Measurements from ENCODE around the gene SEMA4D.

The SEMA4D gene

GRCh38 chr9:89461265-89461664 lies 36.6 kb downstream of the SEMA4D start:
- no peak overlapping the region for H3K4me3 ChIP-seq (ENCODE audit: low read depth, low read length)
- DNase-seq (ENCODE audit: low read depth) = no peak
- TF ChIP-seq CTCF (IDR thresholded peaks at IDR 0.05; ENCODE audit: insufficient read depth, low read depth, low read length, missing control alignments) = no peak

- no peak for TF ChIP-seq CTCF (IDR thresholded peaks at IDR 0.05; ENCODE audit: insufficient read depth, low read depth, low read length, missing control alignments)
- no peak overlapping the region for H3K4me3 ChIP-seq (ENCODE audit: low read depth, low read length)
- no peak for DNase-seq (ENCODE audit: low read depth)
These were observed 37.4 kb downstream of the SEMA4D start for GRCh38 chr9:89460551-89460950.

GRCh38 chr9:89458768-89459496 lies 39.0 kb downstream of the SEMA4D start:
- no peak for TF ChIP-seq CTCF (IDR thresholded peaks at IDR 0.05; ENCODE audit: insufficient read depth, low read depth, low read length, missing control alignments)
- no peak for DNase-seq (ENCODE audit: low read depth)
- no peak overlapping the region for H3K4me3 ChIP-seq (ENCODE audit: low read depth, low read length)

GRCh38 chr9:89457376-89457855 lies 40.5 kb downstream of the SEMA4D start:
- no peak overlapping the region for H3K4me3 ChIP-seq (ENCODE audit: low read depth, low read length)
- no peak for TF ChIP-seq CTCF (IDR thresholded peaks at IDR 0.05; ENCODE audit: insufficient read depth, low read depth, low read length, missing control alignments)
- DNase-seq (ENCODE audit: low read depth) = no peak

GRCh38 chr9:89455356-89455824 lies 42.5 kb downstream of the SEMA4D start:
- no peak for TF ChIP-seq CTCF (IDR thresholded peaks at IDR 0.05; ENCODE audit: insufficient read depth, low read depth, low read length, missing control alignments)
- no peak for DNase-seq (ENCODE audit: low read depth)

GRCh38 chr9:89454498-89455355 lies 43.2 kb downstream of the SEMA4D start:
- TF ChIP-seq CTCF (IDR thresholded peaks at IDR 0.05; ENCODE audit: insufficient read depth, low read depth, low read length, missing control alignments) = no peak

More at GRCh38 chr9:89455356-89455824, 42.5 kb downstream of the SEMA4D start:
- no peak overlapping the region for H3K4me3 ChIP-seq (ENCODE audit: low read depth, low read length)

More at GRCh38 chr9:89454498-89455355, 43.2 kb downstream of the SEMA4D start:
- no peak overlapping the region for H3K4me3 ChIP-seq (ENCODE audit: low read depth, low read length)
- DNase-seq (ENCODE audit: low read depth) = no peak
